Thoracic aorta (tissue), 2 donors: Measurements from ENCODE around the gene DKK1. TPM values are rescaled to one million over a fixed set of nuclear protein-coding genes. Genes with fewer than 3 reads are reported as not detected.

Source experiments
- ATAC-seq: fragments of 150-250 bp; one replicate; pipeline ENCODE4 v1.8.0; 2017; ENCODE audit warnings: low read depth; ENCODE audit not compliant: insufficient number of reproducible peaks, low FRiP score
- DNase-seq: peaks from one replicate; pipeline ENCODE4 v3.0.0-alpha.2; 2020; ENCODE audit warnings: low spot score
- H3K27ac ChIP-seq, 2 donors: fragments of 200-600 bp; sonication (generic); 1 replicate in 1 of 2; 2 replicates in 1 of 2; pipeline ENCODE4 v1.5.1; 2016; ENCODE audit warnings: mild to moderate bottlenecking in 2 of 2, moderate library complexity in 2 of 2
- H3K27me3 ChIP-seq: fragments of 200-600 bp; sonication (generic); replicated peaks from 2 replicates; pipeline ENCODE4 v1.6.0; 2016; ENCODE audit warnings: mild to moderate bottlenecking; ENCODE audit not compliant: insufficient read depth
- H3K36me3 ChIP-seq: fragments of 200-600 bp; sonication (generic); one replicate; pipeline ENCODE4 v1.5.1; 2016
- H3K4me1 ChIP-seq, 2 donors: fragments of 200-600 bp; sonication (generic); 1 replicate in 1 of 2; 2 replicates in 1 of 2; pipeline versions ENCODE4 v1.5.1 to v1.6.0; 2016; ENCODE audit warnings: low read depth in 2 of 2, mild to moderate bottlenecking in 1 of 2; ENCODE audit not compliant: control insufficient read depth in 1 of 2
- H3K4me3 ChIP-seq: fragments of 200-600 bp; sonication (generic); 2 replicates; pipeline ENCODE4 v1.5.1; 2016; ENCODE audit warnings: mild to moderate bottlenecking
- H3K9me3 ChIP-seq: fragments of 200-600 bp; sonication (generic); 2 replicates; pipeline ENCODE4 v1.5.1; 2016
- CTCF ChIP-seq: fragments of 200-600 bp; sonication (generic); IDR thresholded peaks from one replicate; pipeline ENCODE4 v1.5.1; 2019; ENCODE audit warnings: antibody characterized with exemption
- total RNA-seq, 2 donors: library from RNA; depleted of rRNA; stranded (reverse); fragments of >200 nt; gene quantifications; one replicate each; pipeline versions ENCODE4 v1.1.0 to v1.2.3, GENCODE V29; 2016

Gene DKK1
- 1 to 10 TPM in 1 of 2 donors, under 1 TPM in 1; 0.78 to 3.2 TPM for total RNA-seq

GRCh38 chr10:52313933-52314821 is at the start of gene DKK1:
Gene DKK1, plus strand, starts transcription at chr10:52314281. Its CDS starts 154 bp downstream, at chr10:52314435.
- Histone ChIP-seq H3K9me3 (no peaks in the 10 kb centered on the region), H3K4me3 (peak within 1 kb of the TSS; percentile 73), H3K36me3 (no peaks in the 10 kb centered on the region), H3K27me3 (no peaks in the 10 kb centered on the region), H3K27ac (no peak within 1 kb of the TSS), H3K4me1 (peaks cover 5 to 17% of the 10 kb centered on the region in 2 donors)
- no peak for DNase-seq
- ATAC-seq, result no peak
- TF ChIP-seq CTCF, result peak; percentile 61

GRCh38 chr10:52265131-52265926 is 48.8 kb upstream of the DKK1 start:
- DNase-seq, result no peak
- TF ChIP-seq CTCF, result no peak
- Histone ChIP-seq H3K36me3 (no peaks in the 10 kb centered on the region), H3K27me3 (no peaks in the 10 kb centered on the region), H3K9me3 (no peaks in the 10 kb centered on the region), H3K4me3 (no peak overlapping the region), H3K27ac (no peak overlapping the region), H3K4me1 (peaks cover 0 to 4% of the 10 kb centered on the region in 2 donors)
- no peak for ATAC-seq

- no peak for DNase-seq
- ATAC-seq, result no peak
- H3K27ac ChIP-seq, result no peak overlapping the region
Measured at GRCh38 chr10:52266858-52267257, 47.2 kb upstream of the DKK1 start.

GRCh38 chr10:52268790-52269189 is 45.3 kb upstream of the DKK1 start:
- H3K9me3 ChIP-seq, result no peaks in the 10 kb centered on the region

More at GRCh38 chr10:52266858-52267257, 47.2 kb upstream of the DKK1 start:
- H3K36me3 ChIP-seq, result peaks cover 2% of the 10 kb centered on the region
- H3K27me3 ChIP-seq, result no peaks in the 10 kb centered on the region
- no peaks in the 10 kb centered on the region for H3K9me3 ChIP-seq
- peaks cover 0 to 4% of the 10 kb centered on the region in 2 donors for H3K4me1 ChIP-seq
- no peak for TF ChIP-seq CTCF
- H3K4me3 ChIP-seq, result no peak overlapping the region

More at GRCh38 chr10:52268790-52269189, 45.3 kb upstream of the DKK1 start:
- no peak for ATAC-seq
- H3K27me3 ChIP-seq, result no peaks in the 10 kb centered on the region
- no peak overlapping the region for H3K27ac ChIP-seq
- no peak for DNase-seq
- no peak for TF ChIP-seq CTCF
- no peak overlapping the region for H3K4me3 ChIP-seq
- peaks cover 0 to 4% of the 10 kb centered on the region in 2 donors for H3K4me1 ChIP-seq
- H3K36me3 ChIP-seq, result peaks cover 5% of the 10 kb centered on the region
